ENCODE data around the gene COL18A1.

Gene COL18A1

DNA sequence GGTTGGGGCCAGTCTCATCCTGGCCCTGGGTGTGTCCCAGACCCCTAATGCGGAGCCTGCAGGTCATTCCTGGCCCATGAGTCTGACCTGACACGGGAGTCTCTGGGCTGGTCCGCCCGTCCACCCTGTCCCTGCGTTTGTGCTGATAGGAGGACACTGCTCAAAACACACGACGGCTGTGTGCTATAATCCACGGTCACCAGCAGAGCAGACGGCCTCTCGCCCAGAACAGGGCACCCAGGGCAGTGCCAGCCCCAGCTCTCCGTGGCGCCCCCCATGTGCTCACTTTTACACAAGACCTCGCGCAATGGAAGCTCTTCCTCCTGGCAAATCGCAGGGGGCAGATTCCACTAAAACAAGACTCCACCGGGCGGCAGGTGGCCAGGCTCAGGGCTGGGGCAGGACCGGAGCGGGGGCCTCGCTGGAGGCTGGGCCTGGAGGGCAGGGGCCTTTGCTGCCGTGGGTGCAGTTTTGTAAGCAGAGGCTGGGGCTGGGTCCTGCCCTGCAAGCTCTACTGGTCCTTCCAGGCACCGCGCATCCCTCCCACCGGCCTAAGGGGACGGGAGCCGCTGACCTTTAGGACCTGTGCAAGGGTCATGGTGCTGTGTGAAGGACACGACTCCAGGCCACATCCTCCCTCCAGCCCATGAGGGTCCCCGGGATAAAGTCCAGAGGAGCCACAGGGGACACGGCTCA is 147.9 kb downstream of the COL18A1 start:
- POLR2A ChIA-PET (ENCODE audit: low non-redundant PET), result no interaction called here
- no peak overlapping the region for H3K27ac ChIP-seq
- CTCF ChIA-PET, result interaction anchor here (1.0 kb wide), 1 partner anchor 413 kb away, joined by 3 read pairs; no protein-coding TSS in a partner anchor
- no peak for TF ChIP-seq CTCF (conservative IDR thresholded peaks at IDR 0.05; ENCODE audit: low read depth)
- DNase-seq (ENCODE audit: low spot score), result no peak

GRCh38 chr21:45554477-45555175 is 149.7 kb downstream of the COL18A1 start:
- peak; percentile 80 for TF ChIP-seq CTCF (conservative IDR thresholded peaks at IDR 0.05; ENCODE audit: low read depth)
- H3K27ac ChIP-seq, result peak overlapping the region; percentile 51; the same call in 1 of the 2 replicates
- peak; percentile 64 for DNase-seq (ENCODE audit: low spot score)
- POLR2A ChIA-PET (ENCODE audit: low non-redundant PET), result no interaction called here
- CTCF ChIA-PET, result no interaction called here

DNA sequence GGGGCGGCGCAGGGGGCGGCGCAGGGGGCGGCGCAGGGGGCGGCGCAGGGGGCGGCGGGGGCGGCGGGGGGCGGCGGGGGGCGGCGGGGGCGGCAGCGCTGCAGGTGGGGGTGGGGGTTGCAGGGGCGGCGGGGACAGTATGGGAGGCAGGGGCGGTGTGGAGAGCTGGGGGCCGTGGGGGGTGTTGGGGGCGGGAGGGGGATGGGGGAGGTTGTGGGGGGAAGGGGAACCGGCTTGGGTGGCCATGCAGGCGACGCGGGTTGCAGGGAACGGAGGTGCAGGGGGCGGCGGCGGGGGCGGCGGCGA is 150.2 kb downstream of the COL18A1 start:
- TF ChIP-seq CTCF (conservative IDR thresholded peaks at IDR 0.05; ENCODE audit: low read depth), result no peak
- CTCF ChIA-PET, result interaction anchor here (0.5 to 1.6 kb wide), 9 partner anchors 17 to 632 kb away, joined by 3 to 10 read pairs (median 5); no protein-coding TSS in a partner anchor
- peak overlapping the region; percentile 59; the same call in 1 of the 2 replicates for H3K27ac ChIP-seq
- POLR2A ChIA-PET (ENCODE audit: low non-redundant PET), result no interaction called here
- peak; percentile 16 for DNase-seq (ENCODE audit: low spot score)

GRCh38 chr21:45555557-45556301 is 150.8 kb downstream of the COL18A1 start:
- CTCF ChIA-PET, result interaction anchor here (0.5 to 1.6 kb wide), 16 partner anchors 9 to 631 kb away, joined by 3 to 10 read pairs (median 4); no protein-coding TSS in a partner anchor
- POLR2A ChIA-PET (ENCODE audit: low non-redundant PET), result no interaction called here
- DNase-seq (ENCODE audit: low spot score), result peak; percentile 78

GRCh38 chr21:45556302-45556644 is 151.3 kb downstream of the COL18A1 start:
- peak overlapping the region; percentile 59 for H3K27ac ChIP-seq
- ChIA-PET POLR2A (ENCODE audit: low non-redundant PET) (no interaction called here), CTCF (interaction anchor here (0.6 to 1.6 kb wide), 14 partner anchors 9 to 359 kb away, joined by 3 to 10 read pairs (median 4); no protein-coding TSS in a partner anchor)
- DNase-seq (ENCODE audit: low spot score), result no peak
- TF ChIP-seq CTCF (conservative IDR thresholded peaks at IDR 0.05; ENCODE audit: low read depth), result peak; percentile 28

More at GRCh38 chr21:45555557-45556301, 150.8 kb downstream of the COL18A1 start:
- H3K27ac ChIP-seq, result peak overlapping the region; percentile 59
- peak; percentile 76 for TF ChIP-seq CTCF (conservative IDR thresholded peaks at IDR 0.05; ENCODE audit: low read depth)

Data from RWPE1 (cell line).